Mucosa of rectum (tissue), 2 donors: Measurements from ENCODE around the gene GJE1.

Experiments
- H3K27ac ChIP-seq, 2 donors: one replicate each; pipeline ENCODE4 v1.7.0; 2013; ENCODE audit warnings: inconsistent platforms in 2 of 2, low read depth in 2 of 2, low read length in 2 of 2
- H3K27me3 ChIP-seq, 2 donors: one replicate each; pipeline ENCODE4 v1.7.0; 2013; ENCODE audit warnings: low read length in 2 of 2; ENCODE audit not compliant: control insufficient read depth in 2 of 2, insufficient read depth in 2 of 2
- H3K36me3 ChIP-seq, 2 donors: one replicate each; pipeline ENCODE4 v1.7.0; 2013; ENCODE audit warnings: low read length in 2 of 2; ENCODE audit not compliant: control insufficient read depth in 2 of 2, insufficient read depth in 2 of 2
- H3K4me1 ChIP-seq, 2 donors: one replicate each; pipeline ENCODE4 v1.7.0; 2013; ENCODE audit warnings: low read length in 2 of 2, mild to moderate bottlenecking in 1 of 2; ENCODE audit not compliant: control insufficient read depth in 2 of 2, insufficient read depth in 2 of 2
- H3K4me3 ChIP-seq, 2 donors: one replicate each; pipeline ENCODE4 v1.7.0; 2013; ENCODE audit warnings: low read length in 2 of 2
- H3K9ac ChIP-seq, 2 donors: one replicate each; pipeline ENCODE4 v1.7.0; 2013; ENCODE audit warnings: low read length in 2 of 2, low read depth in 1 of 2, mild to moderate bottlenecking in 1 of 2
- H3K9me3 ChIP-seq, 2 donors: one replicate each; pipeline ENCODE4 v1.7.0; 2013; ENCODE audit warnings: low read length in 2 of 2; ENCODE audit not compliant: control insufficient read depth in 2 of 2
- donor health status: healthy.
- donor health status: Normal muscosa, but diverticular disease.

GJE1 gene

DNA sequence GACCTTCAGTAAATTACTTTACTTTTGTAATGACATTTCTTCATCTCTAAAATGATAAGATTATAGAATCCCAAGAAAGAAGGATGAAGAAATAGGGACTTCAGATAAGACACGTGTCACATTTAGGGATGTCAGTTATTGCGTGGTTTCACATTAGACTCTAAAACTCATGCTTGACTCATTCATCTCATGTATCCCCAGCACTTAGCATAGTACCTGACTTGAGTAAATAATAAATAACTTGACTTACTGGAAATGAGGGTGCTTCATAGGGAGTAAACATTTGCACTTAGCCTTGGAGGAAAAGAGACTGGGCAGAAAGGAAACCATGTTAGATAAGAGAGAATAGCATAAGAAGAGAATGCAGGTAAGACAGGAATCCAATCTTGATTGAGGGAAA lies 51.6 kb downstream of the GJE1 start:
- Histone ChIP-seq H3K27ac (no peak overlapping the region), H3K4me1 (no peaks in the 10 kb centered on the region), H3K9ac (no peak overlapping the region), H3K36me3 (no peaks in the 10 kb centered on the region), H3K9me3 (no peaks in the 10 kb centered on the region), H3K27me3 (no peaks in the 10 kb centered on the region), H3K4me3 (no peak overlapping the region)
